ENCODE results near the gene C17orf78.
"Not testable (repeated sequence)": the region's sequence is repeated elsewhere in the genome, so short reads cannot be mapped to it uniquely, and the experiment has no call there.

The C17orf78 gene

DNA sequence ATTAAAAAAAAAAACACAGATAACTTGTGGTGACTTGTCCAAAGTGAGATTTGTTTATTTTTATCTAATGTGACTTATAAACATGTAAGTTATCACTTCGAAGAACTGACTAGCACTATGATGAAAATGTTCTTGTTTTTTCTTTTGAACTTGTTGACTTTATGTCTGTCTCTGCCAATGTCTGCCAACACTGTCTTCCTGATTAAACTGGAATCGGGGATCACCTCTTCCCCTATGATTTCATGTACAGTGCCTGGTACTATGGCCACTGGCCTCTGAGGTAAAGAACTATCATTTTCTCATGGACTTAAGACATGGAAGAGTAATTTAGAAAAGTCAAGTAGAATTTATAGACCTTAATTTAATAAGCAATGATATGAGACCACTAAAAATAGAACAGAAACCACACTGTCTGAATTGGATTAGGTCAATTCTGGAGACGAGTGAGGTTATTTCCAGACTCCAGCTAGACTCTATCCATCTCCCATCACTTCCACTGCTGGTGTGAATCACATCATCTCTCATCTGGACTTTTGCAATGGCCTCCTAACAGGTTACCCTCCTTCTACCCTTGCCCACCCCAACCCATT lies 8.9 kb downstream of the C17orf78 start:
- DNase-seq (ENCODE audit: extremely low spot score, insufficient read length, low read depth): no peak
- no peak for FAIRE-seq

DNA sequence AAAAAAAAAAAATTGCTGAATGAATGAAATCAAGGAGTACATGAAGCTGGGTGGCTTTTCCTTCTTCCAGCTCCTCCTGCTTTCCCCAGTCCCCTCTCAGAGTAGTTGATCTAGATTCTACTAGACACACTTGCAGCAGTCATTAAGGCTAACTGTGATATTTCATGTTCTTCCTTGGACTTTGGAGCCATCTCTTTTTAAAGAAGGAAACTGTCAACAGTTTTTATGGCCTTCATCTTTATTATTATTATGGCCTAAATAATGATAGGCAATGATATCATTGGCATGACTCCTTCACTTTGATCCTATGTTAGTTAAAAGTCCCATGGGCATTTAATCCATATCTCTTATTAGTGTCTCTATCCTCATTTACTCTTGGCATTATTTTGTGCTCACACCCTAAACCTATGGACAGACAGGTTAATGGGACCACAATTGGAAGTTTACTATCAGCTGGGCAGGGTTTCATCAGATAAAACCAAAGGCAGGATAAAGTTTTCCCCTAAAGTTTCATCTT lies 9.7 kb downstream of the C17orf78 start:
- DNase-seq (ENCODE audit: extremely low spot score, insufficient read length, low read depth): no peak
- FAIRE-seq: no peak

DNA sequence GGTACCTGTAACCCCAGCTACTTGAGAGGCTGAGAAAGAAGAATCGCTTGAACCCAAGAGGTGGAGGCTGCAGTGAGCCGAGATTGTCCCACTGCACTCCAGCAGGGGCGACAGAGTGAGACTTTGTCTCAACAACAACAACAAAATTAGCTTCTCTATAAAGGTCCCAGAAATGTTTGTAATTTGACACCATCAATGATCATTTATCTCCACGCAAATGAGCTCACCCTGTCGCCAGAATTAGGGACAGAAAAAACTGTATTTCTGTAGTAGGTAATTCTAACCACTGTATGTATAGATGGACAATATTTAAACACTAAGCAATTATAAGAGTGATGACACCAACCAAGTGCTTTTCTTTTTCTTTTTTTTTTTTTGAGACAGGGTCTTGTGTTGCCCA lies 10.7 kb downstream of the C17orf78 start:
- DNase-seq (ENCODE audit: extremely low spot score, insufficient read length, low read depth) (no peak), FAIRE-seq (no peak)

DNA sequence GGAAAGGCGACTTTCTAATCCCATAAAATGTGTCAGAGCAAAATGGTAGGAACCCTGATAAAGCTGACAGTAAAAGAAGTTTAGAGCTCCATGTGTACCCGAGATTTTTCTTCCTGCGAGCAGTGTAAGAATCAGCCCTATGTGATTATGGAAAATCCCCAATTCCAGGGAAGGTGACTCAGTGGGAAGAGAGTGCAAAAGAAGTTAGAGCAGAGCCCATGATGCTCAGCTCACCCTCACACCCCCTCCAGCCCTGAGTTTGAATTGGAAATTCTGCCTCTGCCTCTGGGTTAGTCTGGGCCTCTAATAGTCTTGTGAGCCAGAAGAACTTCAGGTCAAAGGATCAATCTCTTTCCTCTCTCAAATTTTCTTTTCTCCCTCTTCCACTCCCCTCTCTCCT lies 12.5 kb downstream of the C17orf78 start:
- FAIRE-seq (no peak), DNase-seq (ENCODE audit: extremely low spot score, insufficient read length, low read depth) (no peak)

DNA sequence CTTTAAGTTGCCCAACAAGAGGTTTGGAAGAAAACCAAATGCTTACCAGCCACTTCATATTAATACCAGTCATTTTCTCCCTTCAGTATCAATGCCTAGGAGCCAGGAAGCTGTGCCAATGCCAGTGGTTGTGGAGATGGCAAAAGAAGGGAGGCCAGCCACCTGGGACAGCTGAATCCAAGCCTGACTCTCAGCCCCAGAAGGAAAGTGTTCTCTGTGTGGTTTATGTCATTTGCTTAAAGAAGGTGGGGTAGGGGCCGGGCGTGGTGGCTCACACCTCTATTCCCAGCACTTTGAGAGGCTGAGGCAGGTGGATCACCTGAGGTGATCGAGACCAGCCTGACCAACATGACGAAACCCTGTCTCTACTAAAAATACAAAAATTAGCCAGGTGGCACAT lies 13.4 kb downstream of the C17orf78 start:
- no peak for DNase-seq (ENCODE audit: extremely low spot score, insufficient read length, low read depth)
- no peak for FAIRE-seq

DNA sequence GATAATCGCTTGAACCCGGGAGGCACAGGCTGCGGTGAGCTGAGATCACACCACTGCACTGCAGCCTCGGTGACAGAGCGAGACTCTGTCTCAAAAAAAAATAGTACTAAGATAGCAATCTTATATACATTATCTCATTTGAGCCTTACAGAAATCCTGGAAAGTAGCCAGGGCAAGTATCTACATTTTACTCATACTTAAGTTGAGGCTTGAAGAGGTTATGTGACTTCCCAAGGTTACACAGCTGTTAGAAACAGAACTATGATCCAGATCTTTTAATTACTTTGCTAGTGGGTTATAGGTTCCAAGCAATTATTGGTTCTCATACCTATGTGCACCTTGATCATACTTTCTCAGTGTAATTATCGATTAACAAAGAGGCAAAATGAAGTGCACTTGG lies 15.4 kb downstream of the C17orf78 start:
- FAIRE-seq (no peak), DNase-seq (ENCODE audit: extremely low spot score, insufficient read length, low read depth) (no peak)

DNA sequence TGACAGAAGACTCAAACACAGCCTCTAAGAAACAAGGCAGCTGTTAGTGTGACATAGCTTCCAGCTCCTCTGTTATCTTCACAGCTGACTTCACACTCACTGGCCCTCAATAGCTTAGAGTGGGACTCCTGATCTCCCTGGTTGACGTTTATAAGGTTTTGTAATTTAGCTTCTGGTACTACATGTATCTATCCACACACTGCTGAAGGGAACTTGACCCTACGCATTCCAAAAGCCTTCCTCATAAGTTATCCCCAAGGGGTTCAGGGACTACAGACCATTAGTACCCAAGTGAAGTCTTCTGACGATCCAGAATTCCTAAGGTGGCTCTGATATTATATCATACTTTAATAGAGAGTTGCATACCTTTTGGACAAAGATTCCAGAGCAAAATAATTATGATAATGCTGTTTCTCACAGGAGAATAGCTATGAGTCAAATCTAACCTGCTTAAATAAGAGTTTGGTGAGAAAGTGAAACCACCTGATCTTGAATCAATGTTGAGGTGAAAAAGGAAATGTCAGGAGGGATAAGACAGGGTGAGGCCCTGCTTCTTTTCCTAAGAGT lies 16.3 kb downstream of the C17orf78 start:
- no peak for FAIRE-seq
- no peak for DNase-seq (ENCODE audit: extremely low spot score, insufficient read length, low read depth)

DNA sequence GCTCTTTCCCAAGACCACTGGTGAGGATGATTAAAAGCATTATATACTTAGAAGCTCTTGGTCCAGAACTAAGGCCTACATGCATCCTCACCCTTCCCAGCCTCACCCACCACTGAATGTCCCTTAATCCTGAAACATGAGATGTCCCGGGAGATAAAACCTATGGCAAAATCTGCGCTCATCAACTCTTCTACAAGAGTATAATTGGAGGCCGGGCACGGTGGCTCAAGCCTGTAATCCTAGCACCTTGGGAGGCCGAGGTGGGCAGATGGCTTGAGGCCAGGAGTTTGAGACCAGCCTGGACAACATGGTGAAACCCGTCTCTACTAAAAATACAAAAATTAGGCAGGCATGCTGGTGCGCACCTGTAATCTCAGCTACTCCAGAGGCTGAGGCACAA lies 17.6 kb downstream of the C17orf78 start:
- DNase-seq (ENCODE audit: extremely low spot score, insufficient read length, low read depth) (no peak), FAIRE-seq (no peak)

DNA sequence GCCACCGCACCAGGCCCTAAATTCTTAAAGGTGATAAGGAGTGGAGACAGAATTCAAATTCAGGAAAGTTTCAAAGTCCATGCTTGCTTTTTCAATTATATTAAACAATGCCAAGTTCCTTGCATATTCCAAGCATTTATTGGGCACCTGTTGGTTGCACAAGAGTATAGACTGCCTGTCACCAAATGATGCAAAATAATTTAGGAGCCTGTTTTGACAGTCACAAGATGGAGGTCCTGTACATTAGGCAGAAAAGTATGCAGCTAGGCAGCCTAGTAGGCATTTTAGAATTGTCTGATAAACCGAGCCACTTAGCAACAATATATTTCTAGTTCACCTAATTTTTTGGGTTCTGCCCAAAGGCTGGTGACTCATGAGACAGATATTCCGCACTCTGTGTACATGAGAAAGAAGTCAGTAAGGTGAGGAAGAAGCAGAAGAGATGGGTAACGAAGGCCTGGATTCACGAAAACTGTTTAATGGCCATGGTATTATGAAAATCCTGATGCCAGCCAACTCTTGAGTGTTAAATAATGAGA lies 23.5 kb downstream of the C17orf78 start:
- DNase-seq (ENCODE audit: extremely low spot score, insufficient read length, low read depth): no peak

DNA sequence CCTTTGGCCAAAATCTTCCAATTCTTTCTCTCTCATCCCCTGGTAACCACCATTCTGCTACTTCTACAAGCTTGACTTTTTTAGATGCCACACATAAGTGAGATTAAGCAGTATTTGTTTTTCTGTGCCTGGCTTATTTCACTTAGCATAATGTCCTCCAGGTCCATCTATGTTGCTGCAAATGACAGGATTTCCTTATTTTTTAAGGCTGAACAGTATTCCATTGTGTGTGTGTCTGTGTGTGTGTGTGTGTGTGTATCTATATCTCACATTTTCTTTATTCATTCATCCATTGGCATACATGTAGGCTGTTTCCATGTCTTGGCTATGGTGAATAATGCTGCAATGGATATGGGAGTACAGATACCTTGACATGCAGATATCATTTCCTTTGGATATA lies 24.7 kb downstream of the C17orf78 start:
- DNase-seq (ENCODE audit: extremely low spot score, insufficient read length, low read depth): no peak
- no peak for FAIRE-seq

More for the DNA sequence above, 23.5 kb downstream of the C17orf78 start:
- FAIRE-seq: no peak

DNA sequence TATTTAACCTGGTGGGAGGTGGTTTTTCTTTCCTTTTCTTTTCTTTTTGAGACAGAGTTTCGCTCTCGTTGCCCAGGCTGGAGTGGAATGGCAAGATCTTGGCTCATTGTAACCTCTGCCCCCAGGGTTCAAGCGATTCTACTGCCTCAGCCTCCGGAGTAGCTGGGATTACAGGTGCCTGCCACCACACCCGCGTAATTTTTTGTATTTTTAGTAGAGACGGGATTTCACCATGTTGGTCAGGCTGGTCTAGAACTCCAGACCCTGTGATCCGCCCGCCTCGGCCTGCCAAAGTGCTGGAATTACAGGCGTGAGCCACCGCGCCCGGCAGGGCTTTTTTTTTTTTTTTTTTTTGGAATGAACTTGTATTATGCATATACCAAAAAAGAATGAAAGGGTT lies 29.7 kb downstream of the C17orf78 start:
- not testable (repeated sequence) for DNase-seq (ENCODE audit: extremely low spot score, insufficient read length, low read depth); FAIRE-seq

DNA sequence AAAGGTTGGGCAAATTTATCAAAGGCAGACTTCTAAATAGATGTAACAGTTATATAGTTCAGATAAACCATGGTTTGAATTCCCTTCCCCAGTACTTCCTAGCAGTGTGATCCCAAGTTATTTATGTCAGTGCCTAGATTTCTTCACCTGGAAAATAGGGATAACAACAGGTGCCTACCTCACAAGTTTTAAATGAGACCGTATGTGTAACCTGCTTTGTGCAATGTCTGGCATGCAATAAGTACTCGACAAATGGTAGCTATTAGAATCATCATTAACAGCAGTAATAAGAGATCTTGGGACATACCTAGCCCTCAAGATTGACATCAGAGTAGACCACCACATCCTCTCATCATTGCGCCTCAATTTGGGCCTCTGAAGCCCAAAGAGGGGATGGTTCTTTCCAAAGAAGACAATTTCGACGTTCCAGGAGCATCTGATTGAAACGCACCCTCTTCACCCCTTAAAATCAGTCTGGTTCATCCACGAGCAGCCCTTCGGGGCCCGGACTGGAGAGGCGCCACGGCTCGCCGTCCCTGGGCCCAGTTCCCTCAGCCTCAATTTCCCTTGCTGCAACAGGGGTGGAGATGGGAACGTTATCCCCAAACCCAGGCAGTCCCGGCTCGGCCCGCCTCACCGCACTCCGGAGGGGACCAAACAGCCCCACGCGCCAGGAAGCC lies 30.3 kb downstream of the C17orf78 start:
- FAIRE-seq: no peak
- no peak for DNase-seq (ENCODE audit: extremely low spot score, insufficient read length, low read depth)

DNA sequence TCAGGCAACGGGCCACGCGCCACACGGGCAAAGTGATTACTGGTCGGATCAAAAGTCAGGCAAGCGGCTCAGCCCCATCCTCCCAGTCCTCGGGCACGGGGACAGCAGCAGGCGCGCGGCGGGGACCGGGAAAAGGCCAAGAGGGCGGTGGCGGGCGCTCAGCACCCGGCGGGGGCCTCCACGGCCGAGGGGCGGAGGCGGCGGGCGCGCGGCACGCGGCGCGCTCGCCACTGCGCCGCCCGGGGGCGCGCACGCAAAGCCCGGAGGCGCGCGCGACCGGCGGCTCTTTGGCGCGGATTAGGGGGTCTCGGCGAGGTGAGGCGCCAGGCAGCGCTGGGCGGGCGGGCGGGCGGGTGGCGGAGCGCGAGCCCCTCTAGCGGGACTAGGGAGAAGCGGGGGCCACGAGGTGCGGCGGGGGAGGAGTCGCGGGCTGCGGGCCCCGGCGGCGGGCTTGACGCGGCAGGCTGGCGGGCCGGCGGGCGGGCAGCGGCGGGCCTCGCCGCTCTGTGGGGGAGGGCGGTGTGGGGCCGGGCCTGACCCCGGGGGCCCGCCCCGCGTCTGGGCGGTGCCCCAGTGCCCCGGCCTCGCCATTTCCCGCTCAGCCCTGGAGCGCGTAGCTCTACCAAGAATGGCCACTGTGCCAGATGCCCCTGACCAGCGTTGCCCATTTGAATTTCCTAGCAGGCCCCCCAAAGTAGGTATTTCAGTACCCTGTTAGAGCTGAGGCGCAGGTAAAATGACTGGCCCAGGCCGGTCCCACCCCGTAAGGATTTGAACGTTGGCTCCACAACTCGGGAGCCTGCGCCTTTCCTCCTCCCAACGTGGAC lies 31.1 kb downstream of the C17orf78 start, which contains the start of the genes ACACA and TADA2A:
Gene ACACA, minus strand, starts transcription at position 202 of the 827 bp plus-strand sequence. CDS start 537 bp downstream, outside the sequence.
Gene TADA2A, plus strand, starts transcription at position 252 of the 827 bp plus-strand sequence. CDS start 4,480 bp downstream, outside the sequence.
- FAIRE-seq (no peak), DNase-seq (ENCODE audit: extremely low spot score, insufficient read length, low read depth) (peak; percentile 88)

DNA sequence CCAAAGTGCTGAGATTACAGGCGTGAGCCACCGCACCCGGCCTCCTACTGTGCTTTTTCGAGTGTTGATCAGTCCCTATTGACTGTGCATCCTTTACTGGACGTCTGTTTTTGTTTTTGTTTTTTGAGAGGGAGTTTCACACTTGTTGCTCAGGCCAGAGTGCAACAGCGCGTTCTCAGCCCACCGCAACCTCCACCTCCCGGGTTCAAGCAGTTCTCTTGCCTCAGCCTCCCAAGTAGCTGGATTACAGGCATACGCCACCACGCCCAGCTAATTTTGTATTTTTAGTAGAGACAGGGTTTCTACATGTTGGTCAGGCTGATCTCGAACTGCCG lies 32.3 kb downstream of the C17orf78 start:
- FAIRE-seq; DNase-seq (ENCODE audit: extremely low spot score, insufficient read length, low read depth): not testable (repeated sequence)

DNA sequence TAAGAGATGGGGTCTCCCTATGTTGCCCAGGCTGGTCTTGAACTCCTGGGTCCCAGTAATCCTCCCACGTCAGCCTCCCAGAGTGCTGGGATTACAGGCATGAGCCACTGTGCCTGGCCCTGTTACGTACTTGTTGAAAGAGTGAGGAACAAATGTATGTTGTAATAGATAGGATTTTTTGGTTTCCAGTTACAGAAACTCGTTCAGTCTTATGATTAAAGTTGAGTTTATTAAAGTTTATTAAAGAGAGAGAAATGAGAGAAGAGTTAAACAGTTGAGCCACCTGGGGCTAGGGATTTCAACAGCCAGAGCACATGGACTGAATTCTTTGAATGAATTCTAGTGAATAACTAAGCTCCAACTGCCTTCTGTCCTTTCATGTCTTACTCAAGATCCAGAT lies 34.6 kb downstream of the C17orf78 start:
- no peak for DNase-seq (ENCODE audit: extremely low spot score, insufficient read length, low read depth)
- FAIRE-seq: no peak

DNA sequence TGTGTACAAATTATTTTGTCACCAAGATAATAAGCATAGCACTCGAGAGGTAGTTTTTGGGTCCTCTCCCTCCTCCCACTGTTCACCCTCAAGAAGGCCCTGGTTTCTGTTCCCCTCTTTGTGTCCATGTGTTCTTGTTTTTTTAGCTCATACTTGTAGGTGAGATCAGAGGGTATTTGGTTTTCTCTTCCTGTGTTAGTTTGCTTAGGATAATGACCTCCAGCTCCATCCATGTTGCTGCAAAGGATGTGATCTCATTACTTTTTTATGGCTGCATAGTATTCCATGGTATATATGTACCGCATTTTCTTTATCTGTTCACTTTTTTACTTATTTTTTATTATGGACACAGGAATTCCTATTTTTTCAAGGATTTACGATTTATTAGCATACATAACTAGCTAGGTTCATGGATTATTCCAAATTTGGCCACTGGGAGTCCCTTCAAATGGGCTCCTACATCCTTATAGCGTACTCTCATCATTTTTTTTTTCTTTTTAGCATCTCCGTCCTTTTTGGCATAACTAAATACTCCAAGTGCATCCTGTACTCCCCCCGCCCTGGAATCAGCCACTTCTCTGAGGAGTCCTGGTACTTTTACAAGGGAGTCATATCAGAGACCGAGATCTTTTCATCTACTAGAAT lies 38.2 kb downstream of the C17orf78 start:
- no peak for DNase-seq (ENCODE audit: extremely low spot score, insufficient read length, low read depth)
- no peak for FAIRE-seq

DNA sequence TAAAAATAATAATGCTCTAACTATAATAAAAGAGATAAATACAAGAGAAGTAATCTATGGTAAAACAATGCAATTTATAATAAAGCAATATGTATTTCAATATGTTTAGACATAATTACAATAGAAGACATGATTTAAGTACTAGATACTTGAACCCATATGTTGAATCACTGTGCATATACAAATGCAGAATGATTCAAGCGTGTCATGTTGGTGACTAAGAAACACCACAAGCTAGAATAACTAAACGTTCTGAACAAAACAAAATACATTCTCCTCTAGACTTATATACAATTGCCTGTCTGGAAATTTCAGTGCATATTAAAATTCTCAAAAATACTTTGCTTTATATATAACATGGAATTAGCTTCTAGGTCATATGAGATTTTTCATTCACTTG lies 42.1 kb downstream of the C17orf78 start:
- DNase-seq (ENCODE audit: extremely low spot score, insufficient read length, low read depth): no peak
- no peak for FAIRE-seq

DNA sequence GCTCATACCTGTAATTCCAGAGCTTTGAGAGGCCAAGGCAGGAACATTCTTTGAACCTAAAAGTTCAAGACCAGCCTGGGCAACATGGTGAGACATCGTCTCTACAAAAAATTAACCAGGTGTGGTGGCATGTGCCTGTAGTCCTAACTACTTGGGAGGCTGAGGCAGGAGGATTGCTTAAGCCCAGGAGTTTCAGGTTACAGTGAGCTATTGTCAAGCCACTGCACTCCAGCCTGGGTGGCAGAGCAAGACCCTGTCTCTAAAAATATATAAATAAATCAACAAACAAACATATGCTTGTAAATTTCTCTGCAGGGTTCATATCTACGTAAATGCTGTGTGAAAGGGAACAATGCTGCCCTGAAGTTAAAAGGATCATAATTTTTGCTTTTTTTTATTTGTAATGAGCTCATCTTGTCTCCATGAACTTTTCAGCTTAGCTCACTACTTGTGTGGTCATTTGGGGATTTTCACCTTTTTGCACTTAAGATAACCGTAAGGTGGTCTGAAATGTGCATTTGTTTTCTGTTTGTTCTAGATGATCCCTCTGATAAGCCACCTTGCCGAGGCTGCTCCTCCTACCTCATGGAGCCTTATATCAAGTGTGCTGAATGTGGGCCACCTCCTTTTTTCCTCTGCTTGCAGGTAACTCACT lies 47.3 kb downstream of the C17orf78 start:
- DNase-seq (ENCODE audit: extremely low spot score, insufficient read length, low read depth): no peak
- no peak for FAIRE-seq

DNA sequence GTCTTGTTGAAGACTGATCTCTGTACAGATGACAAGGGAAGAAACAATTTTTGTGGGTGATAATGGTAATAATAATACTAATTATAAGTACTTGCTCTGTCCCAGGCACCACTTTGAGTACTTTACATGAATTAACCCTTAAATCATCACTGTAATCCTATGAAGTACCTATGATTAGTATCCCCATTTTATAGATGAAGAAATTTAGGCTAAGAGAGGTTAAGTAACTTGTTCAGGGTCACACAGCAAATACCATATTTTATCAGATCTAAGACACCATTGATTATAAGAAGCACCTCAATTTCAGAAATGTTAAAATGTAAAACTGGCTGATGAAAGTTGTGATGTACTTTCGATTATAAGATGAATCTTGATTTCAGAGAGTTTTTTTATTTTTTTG lies 49.5 kb downstream of the C17orf78 start:
- FAIRE-seq (no peak), DNase-seq (ENCODE audit: extremely low spot score, insufficient read length, low read depth) (no peak)
